Measurements from ENCODE around the gene DHX34.

DNA sequence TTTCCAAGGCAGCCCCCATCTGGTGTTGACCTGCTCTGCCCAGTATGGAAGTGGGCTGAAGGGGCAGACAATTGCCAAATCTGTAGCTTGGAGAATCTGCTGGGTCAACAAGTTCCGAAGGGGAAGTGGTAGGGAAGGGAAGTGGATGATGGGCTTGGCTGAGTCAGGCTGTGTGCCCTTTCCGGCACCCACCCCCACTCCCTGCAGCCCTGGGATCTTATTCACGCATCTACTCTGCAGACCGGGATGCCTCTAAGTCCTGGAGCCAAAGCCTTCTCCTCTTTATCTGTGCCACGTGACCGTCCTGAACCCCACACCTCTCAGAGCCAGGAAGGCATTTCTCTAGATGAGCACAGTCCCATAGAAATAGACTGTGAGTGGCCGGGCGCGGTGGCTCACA lies 24.6 kb upstream of the DHX34 start:
- TF ChIP-seq EZH2 (IDR thresholded peaks at IDR 0.05; ENCODE audit: insufficient read depth, poor library complexity, severe bottlenecking) (no peak), EZH2phosphoT487 (IDR thresholded peaks at IDR 0.05; ENCODE audit: insufficient read depth, low read depth) (no peak)
